GM13977 (cell line): Measurements from ENCODE around the gene LHX2.

Experiments used
- DNase-seq: peaks from one replicate; pipeline ENCODE4 v3.0.0; 2012; ENCODE audit warnings: low spot score
- CTCF ChIP-seq: IDR thresholded peaks from 2 replicates; pipeline ENCODE4 v1.5.1; 2012; ENCODE audit warnings: mild to moderate bottlenecking, control low read depth; ENCODE audit not compliant: insufficient read depth; ENCODE audit errors: extremely low read depth, missing control alignments
- in situ Hi-C: fragments of 300-500 bp; cut with MboI; formaldehyde crosslinking; loops from one replicate; pipeline ENCODE4 v1.12.0; 2022; ENCODE audit warnings: low sequenced_read_pairs, low pct_unique_long_range_greater_than_20kb, mixed read lengths, inconsistent platforms; ENCODE audit not compliant: unreplicated experiment

Gene LHX2

GRCh38 chr9:124008303-124008693 is 3.3 kb upstream of the LHX2 start:
- in situ Hi-C loops = loop anchor here (25.0 kb wide), 1 partner anchor 471 kb away; no protein-coding TSS in a partner anchor
- peak; percentile 53 for DNase-seq
- TF ChIP-seq CTCF = no peak

- DNase-seq = peak; percentile 54
- in situ Hi-C loops = loop anchor here (25.0 kb wide), 1 partner anchor 472 kb away; no protein-coding TSS in a partner anchor
- TF ChIP-seq CTCF = no peak
These were observed 2.7 kb upstream of the LHX2 start for GRCh38 chr9:124008694-124009530.

- no peak for DNase-seq
- in situ Hi-C loops = loop anchor here (25.0 kb wide), 1 partner anchor 472 kb away; no protein-coding TSS in a partner anchor
- no peak for TF ChIP-seq CTCF
These were observed 1.9 kb upstream of the LHX2 start for GRCh38 chr9:124009531-124010217.

GRCh38 chr9:124010303-124010664 is 1.3 kb upstream of the LHX2 start:
- no peak for TF ChIP-seq CTCF
- no peak for DNase-seq
- in situ Hi-C loops = loop anchor here (25.0 kb wide), 1 partner anchor 473 kb away; no protein-coding TSS in a partner anchor

GRCh38 chr9:124010665-124011321 is 775 bp upstream of the LHX2 start:
- in situ Hi-C loops = loop anchor here (25.0 kb wide), 1 partner anchor 473 kb away; no protein-coding TSS in a partner anchor
- DNase-seq = peak; percentile 56
- no peak for TF ChIP-seq CTCF
